H1 (cell line): Measurements from ENCODE around the gene MATN1. TPM values are rescaled to one million over a fixed set of nuclear protein-coding genes. Genes with fewer than 3 reads are reported as not detected.

Experiments used
- RAD21 ChIP-seq, 2 experiments: IDR thresholded peaks in 1 of 2; conservative IDR thresholded peaks in 1 of 2; 2 replicates each; pipeline ENCODE4 v1.6.1; 2011; ENCODE audit warnings: low read depth in 2 of 2, low read length in 2 of 2, improper control_type of control experiment in 1 of 2, inconsistent platforms in 1 of 2, mild to moderate bottlenecking in 1 of 2, moderate library complexity in 1 of 2
- polyA plus RNA-seq, 7 experiments: library from polyadenylated mRNA; depleted of rRNA in 3 of 7; stranded (reverse) in 5 of 7; unstranded in 2 of 7; fragments of >200 nt in 5 of 7; fragments of 200-250 nt in 2 of 7; gene quantifications; 1 replicate in 5 of 7; 2 replicates in 1 of 7; 4 replicates in 1 of 7; pipeline versions ENCODE4 v1.2.1 to v1.2.3, GENCODE V29; 2011 to 2013; ENCODE audit warnings: missing spikeins in 2 of 7, mixed read lengths in 2 of 7
- total RNA-seq: library from RNA; stranded (reverse); fragmentation: NEBNext Ultra II Directional; extraction: Animal tissue kit (Norgen Biotek cat#: 25700); gene quantifications from 2 replicates; pipeline ENCODE4 v1.2.1, GENCODE V29; 2021

MATN1 gene
- total and polyA plus RNA-seq, 2 of the 8 experiments (the other 6 are each of a cell fraction or from before 2014, with no cell fraction given): 0.12 to 0.28 TPM

DNA sequence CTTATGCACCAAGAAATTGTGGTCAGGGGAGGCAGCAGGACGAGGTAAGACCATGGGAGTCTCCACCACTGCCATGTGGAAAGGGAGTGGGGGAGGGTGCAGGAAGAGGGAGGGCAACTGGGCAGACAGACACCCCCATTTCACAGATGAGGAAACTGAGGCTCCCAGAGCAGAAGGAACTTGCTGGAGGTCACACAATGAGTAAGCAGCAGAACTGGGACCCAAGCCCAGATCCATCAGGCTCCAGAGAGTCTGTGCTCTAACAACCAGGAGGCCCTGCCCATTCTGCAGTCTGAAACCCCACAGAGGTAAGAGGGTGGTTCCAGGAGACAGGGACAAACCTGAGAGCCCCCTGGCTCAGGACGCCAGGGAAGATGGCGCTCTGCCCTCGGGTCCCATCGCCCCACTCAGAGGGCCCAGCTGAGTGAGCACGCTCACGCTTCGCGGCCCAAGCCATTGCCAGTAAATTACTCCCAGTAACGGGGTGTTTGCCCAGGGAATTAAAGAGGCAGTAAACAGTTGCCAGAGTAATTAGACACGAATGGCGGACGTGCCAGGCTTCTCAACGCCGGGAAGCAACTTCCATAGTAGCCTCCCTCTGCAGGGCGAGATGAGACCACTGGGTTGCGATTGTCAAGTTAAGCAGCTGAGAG, 59.2 kb downstream of the MATN1 start (continued):
- no peak for TF ChIP-seq RAD21 (IDR thresholded peaks at IDR 0.05 in 1 of 2, conservative IDR thresholded peaks at IDR 0.05 in 1 of 2; ENCODE audit: low read depth in 2 of 2, low read length in 2 of 2)
